B cell (primary cell): ENCODE data around the gene F13A1. TPM values are rescaled to one million over a fixed set of nuclear protein-coding genes. Genes with fewer than 3 reads are reported as not detected.

Experiments
- ATAC-seq: fragments of 200-7000 bp; cut with Tn5 transposase; one replicate; pipeline ENCODE4 v1.10.0; 2021; ENCODE audit warnings: low read depth, mild to moderate bottlenecking, moderate number of reproducible peaks, moderate library complexity
- CTCF ChIA-PET: fragments of 350-600 bp; sonication (Branson Sonifier 250); formaldehyde crosslinking; loops from one replicate; lab custom pipeline; 2021; ENCODE audit warnings: antibody characterized with exemption, inconsistent platforms; lab: Charles Lee
- POLR2A ChIA-PET: fragments of 350-600 bp; sonication (Branson Sonifier 250); formaldehyde crosslinking; loops from one replicate; lab custom pipeline; 2021; ENCODE audit warnings: antibody characterized with exemption; lab: Charles Lee
- DNase-seq: peaks from one replicate; pipeline ENCODE4 v3.0.0; 2013
- H2AFZ ChIP-seq: 2 replicates; pipeline ENCODE4 v1.6.1; 2012; ENCODE audit warnings: mild to moderate bottlenecking, low read depth, low read length; ENCODE audit not compliant: insufficient read depth, poor library complexity, severe bottlenecking
- H3K27ac ChIP-seq, 2 donors: 1 replicate in 1 of 2; 2 replicates in 1 of 2; pipeline ENCODE4 v1.5.1; 2012 to 2013; ENCODE audit warnings: low read length in 2 of 2, mild to moderate bottlenecking in 2 of 2, moderate library complexity in 1 of 2
- H3K27me3 ChIP-seq, 4 experiments: fragments of 200-600 bp in 1 of 4; sonication (generic) in 1 of 4; replicated peaks in 1 of 4; 1 replicate in 2 of 4; 2 replicates in 2 of 4; pipeline versions ENCODE4 v1.6.1 to v1.7.0; 2013 to 2016; ENCODE audit warnings: low read length in 3 of 4, mild to moderate bottlenecking in 2 of 4, mixed read lengths in 1 of 4, moderate library complexity in 1 of 4; ENCODE audit not compliant: insufficient read depth in 4 of 4, control insufficient read depth in 3 of 4; ENCODE audit errors: control extremely low read depth in 1 of 4
- H3K36me3 ChIP-seq, 2 experiments: replicated peaks in 1 of 2; 1 replicate in 1 of 2; 2 replicates in 1 of 2; pipeline versions ENCODE4 v1.6.1 to v1.7.1; 2013; ENCODE audit warnings: low read length in 1 of 2; ENCODE audit not compliant: insufficient read depth in 2 of 2, control insufficient read depth in 1 of 2; ENCODE audit errors: control extremely low read depth in 1 of 2, extremely low read depth in 1 of 2
- H3K4me1 ChIP-seq, 2 donors: fragments of 200-600 bp in 1 of 2; sonication (generic) in 1 of 2; 1 replicate in 1 of 2; 2 replicates in 1 of 2; pipeline versions ENCODE4 v1.5.1 to v1.6.1; 2013 to 2017; ENCODE audit warnings: low read length in 2 of 2; ENCODE audit not compliant: control insufficient read depth in 2 of 2, insufficient read depth in 2 of 2
- H3K4me2 ChIP-seq: replicated peaks from 2 replicates; pipeline ENCODE3; 2012; ENCODE audit warnings: mild to moderate bottlenecking, low read depth, low read length; ENCODE audit not compliant: poor library complexity, severe bottlenecking
- H3K4me3 ChIP-seq, 5 experiments: fragments of 200-600 bp in 1 of 5; sonication (generic) in 1 of 5; 1 replicate in 3 of 5; 2 replicates in 2 of 5; pipeline versions ENCODE4 v1.5.1 to v1.7.0; 2011 to 2016; ENCODE audit warnings: low read length in 4 of 5, mild to moderate bottlenecking in 4 of 5, low read depth in 2 of 5, control low read depth in 1 of 5, moderate library complexity in 1 of 5; ENCODE audit not compliant: insufficient read depth in 1 of 5; ENCODE audit errors: control extremely low read depth in 1 of 5, extremely low read depth in 1 of 5
- H3K79me2 ChIP-seq: fragments of 200-600 bp; sonication (generic); one replicate; pipeline ENCODE4 v1.6.0; 2016; ENCODE audit warnings: low read length; ENCODE audit not compliant: control insufficient read depth, insufficient read depth
- H3K9ac ChIP-seq: fragments of 200-600 bp; sonication (generic); 2 replicates; pipeline ENCODE4 v1.6.1; 2017; ENCODE audit warnings: mild to moderate bottlenecking, low read length, moderate library complexity
- H3K9me3 ChIP-seq, 3 donors: one replicate each; pipeline versions ENCODE4 v1.6.1 to v1.7.1; 2013; ENCODE audit warnings: low read length in 2 of 3; ENCODE audit not compliant: control insufficient read depth in 2 of 3, insufficient read depth in 1 of 3; ENCODE audit errors: control extremely low read depth in 1 of 3
- H4K20me1 ChIP-seq: 2 replicates; pipeline ENCODE4 v1.6.0; 2012; ENCODE audit warnings: mild to moderate bottlenecking, low read length; ENCODE audit not compliant: insufficient read depth, control insufficient read depth, poor library complexity, severe bottlenecking
- H3K27ac Mint-ChIP-seq: one replicate; pipeline ENCODE4 v1.8.0; 2021; ENCODE audit warnings: mixed read lengths
- H3K27me3 Mint-ChIP-seq: one replicate; pipeline ENCODE4 v1.8.0; 2021; ENCODE audit warnings: mixed read lengths
- H3K4me1 Mint-ChIP-seq: one replicate; pipeline ENCODE4 v1.8.0; 2021; ENCODE audit warnings: mixed read lengths
- H3K4me3 Mint-ChIP-seq: one replicate; pipeline ENCODE4 v1.8.0; 2021; ENCODE audit warnings: mixed read lengths
- H3K9me3 Mint-ChIP-seq: one replicate; pipeline ENCODE4 v1.8.0; 2022; ENCODE audit warnings: mixed read lengths; ENCODE audit not compliant: insufficient read depth
- EZH2 ChIP-seq: IDR thresholded peaks from 2 replicates; pipeline ENCODE4 v1.6.1; 2012; ENCODE audit warnings: borderline replicate concordance, low read depth, mild to moderate bottlenecking, moderate library complexity, low read length; ENCODE audit not compliant: insufficient read depth, poor library complexity, severe bottlenecking
- intact Hi-C: fragments of 100-400 bp; cut with micrococcal nuclease; formaldehyde crosslinking; loops from one replicate; pipeline ENCODE4 v1.10.0; 2022
- polyA plus RNA-seq: library from polyadenylated mRNA; depleted of rRNA; stranded (reverse); fragments of >200 nt; gene quantifications from 2 replicates; pipeline ENCODE4 v1.2.3, GENCODE V29; 2012
- small RNA-seq: library from RNA; depleted of rRNA; stranded (forward); fragments of <200 nt; gene quantifications from one replicate; pipeline ENCODE3, GENCODE V24; 2012; ENCODE audit warnings: low replicate concordance, low read depth; ENCODE audit not compliant: insufficient read length
- total RNA-seq, 2 donors: library from RNA; stranded (reverse); fragments of 120-200 nt in 1 of 2; gene quantifications; 1 replicate in 1 of 2; 2 replicates in 1 of 2; pipeline versions ENCODE4 v1.2.3 to v1.2.4, GENCODE V29; 2013 to 2022
- TF ChIP-seq, protein P1 (sequence below): fragments of 200-600 bp; IDR thresholded peaks from one replicate; pipeline ENCODE4 v1.8.0; 2022; ENCODE audit warnings: antibody characterized with exemption, mild to moderate bottlenecking

F13A1 gene
- total and polyA plus RNA-seq, 2 donors (not counting 1 experiment from before 2014, with no cell fraction given) = 0.43 to 2.0 TPM

DNA sequence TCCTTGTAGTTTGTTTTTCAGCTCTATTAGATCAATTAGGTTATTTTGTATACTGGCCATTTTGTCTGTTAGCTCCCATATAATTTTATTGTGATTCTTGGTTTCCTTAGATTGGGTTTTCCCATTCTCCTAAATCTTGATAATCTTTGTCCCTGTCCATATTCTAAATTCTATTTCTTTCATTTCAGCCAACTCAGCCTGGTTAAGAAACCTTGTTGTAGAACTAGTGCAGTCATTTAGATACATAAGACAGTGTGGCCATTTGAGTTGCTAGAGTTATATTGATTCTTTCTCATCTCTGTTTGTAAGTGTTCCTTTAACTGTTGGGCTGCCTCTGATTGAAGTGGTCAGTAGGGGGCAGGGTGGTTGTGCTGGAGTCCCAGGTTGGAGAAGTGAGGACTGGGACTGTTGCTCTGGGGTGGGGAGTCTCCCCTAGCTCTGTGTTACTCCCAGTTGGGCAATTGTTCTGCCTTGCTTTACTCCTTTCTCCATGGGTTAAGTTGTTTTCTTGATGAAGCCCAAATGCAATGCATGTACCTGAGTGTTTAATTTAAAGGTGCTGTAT is 214.9 kb downstream of the F13A1 start:
- Histone ChIP-seq H4K20me1 (no peaks in the 10 kb centered on the region), H3K4me1 (no peaks in the 10 kb centered on the region), H3K27ac (no peak overlapping the region), H3K27me3 (peaks cover 0 to 7% (median 0%) of the 10 kb centered on the region in 4 experiments), H2AFZ (no peak overlapping the region), H3K9ac (no peak overlapping the region), H3K36me3 (no peaks in the 10 kb centered on the region), H3K4me2 (no peak overlapping the region), H3K4me3 (no peak overlapping the region), H3K9me3 (peaks cover 0 to 3% (median 0%) of the 10 kb centered on the region in 3 donors), H3K79me2 (no peaks in the 10 kb centered on the region)
- H3K9me3 Mint-ChIP-seq = peaks cover 7% of the 10 kb centered on the region
- TF ChIP-seq, protein P1, sequence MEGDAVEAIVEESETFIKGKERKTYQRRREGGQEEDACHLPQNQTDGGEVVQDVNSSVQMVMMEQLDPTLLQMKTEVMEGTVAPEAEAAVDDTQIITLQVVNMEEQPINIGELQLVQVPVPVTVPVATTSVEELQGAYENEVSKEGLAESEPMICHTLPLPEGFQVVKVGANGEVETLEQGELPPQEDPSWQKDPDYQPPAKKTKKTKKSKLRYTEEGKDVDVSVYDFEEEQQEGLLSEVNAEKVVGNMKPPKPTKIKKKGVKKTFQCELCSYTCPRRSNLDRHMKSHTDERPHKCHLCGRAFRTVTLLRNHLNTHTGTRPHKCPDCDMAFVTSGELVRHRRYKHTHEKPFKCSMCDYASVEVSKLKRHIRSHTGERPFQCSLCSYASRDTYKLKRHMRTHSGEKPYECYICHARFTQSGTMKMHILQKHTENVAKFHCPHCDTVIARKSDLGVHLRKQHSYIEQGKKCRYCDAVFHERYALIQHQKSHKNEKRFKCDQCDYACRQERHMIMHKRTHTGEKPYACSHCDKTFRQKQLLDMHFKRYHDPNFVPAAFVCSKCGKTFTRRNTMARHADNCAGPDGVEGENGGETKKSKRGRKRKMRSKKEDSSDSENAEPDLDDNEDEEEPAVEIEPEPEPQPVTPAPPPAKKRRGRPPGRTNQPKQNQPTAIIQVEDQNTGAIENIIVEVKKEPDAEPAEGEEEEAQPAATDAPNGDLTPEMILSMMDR = no peak
- no peak for TF ChIP-seq EZH2
- no peak for ATAC-seq
- POLR2A ChIA-PET = no interaction called here
- intact Hi-C loops = loop anchor here (1.0 kb wide), 2 partner anchors 389 to 442 kb away; no protein-coding TSS in a partner anchor
- DNase-seq = peak; percentile 25
- H3K27ac Mint-ChIP-seq = no peak overlapping the region
- CTCF ChIA-PET = interaction anchor here (0.9 to 5.4 kb wide), 9 partner anchors 11 to 441 kb away, joined by 3 to 36 read pairs (median 4); no protein-coding TSS in a partner anchor
- peaks cover 44% of the 10 kb centered on the region for H3K27me3 Mint-ChIP-seq
- no peaks in the 10 kb centered on the region for H3K4me1 Mint-ChIP-seq
- H3K4me3 Mint-ChIP-seq = no peak overlapping the region

Small RNAs within 50 kb of the gene (small RNA-seq; reads per million reads assigned to genes)
- not detected for gene MIR7853
